A673 (cell line): Measurements from ENCODE around the gene AARS1.

Source experiments
- CTCF ChIP-seq: fragments of 300-800, 200-600 bp; sonication (generic); conservative IDR thresholded peaks from 2 replicates; pipeline ENCODE4 v1.5.1; 2017; ENCODE audit warnings: low read depth, mild to moderate bottlenecking, antibody characterized with exemption, low read length, moderate library complexity, mixed read lengths
- EZH2 ChIP-seq: fragments of 200-600 bp; sonication (generic); IDR thresholded peaks from 2 replicates; pipeline ENCODE4 v1.6.1; 2017; ENCODE audit warnings: borderline replicate concordance, low read depth, mild to moderate bottlenecking, mixed read lengths, antibody characterized with exemption, low read length; ENCODE audit not compliant: poor library complexity, severe bottlenecking

GRCh38 chr16:70298988-70299938 is 10.0 kb upstream of the AARS1 start, which contains the start of gene DDX19B:
- TF ChIP-seq CTCF (no peak), EZH2 (no peak)
